ENCODE results near the gene CDC20B.

DNA sequence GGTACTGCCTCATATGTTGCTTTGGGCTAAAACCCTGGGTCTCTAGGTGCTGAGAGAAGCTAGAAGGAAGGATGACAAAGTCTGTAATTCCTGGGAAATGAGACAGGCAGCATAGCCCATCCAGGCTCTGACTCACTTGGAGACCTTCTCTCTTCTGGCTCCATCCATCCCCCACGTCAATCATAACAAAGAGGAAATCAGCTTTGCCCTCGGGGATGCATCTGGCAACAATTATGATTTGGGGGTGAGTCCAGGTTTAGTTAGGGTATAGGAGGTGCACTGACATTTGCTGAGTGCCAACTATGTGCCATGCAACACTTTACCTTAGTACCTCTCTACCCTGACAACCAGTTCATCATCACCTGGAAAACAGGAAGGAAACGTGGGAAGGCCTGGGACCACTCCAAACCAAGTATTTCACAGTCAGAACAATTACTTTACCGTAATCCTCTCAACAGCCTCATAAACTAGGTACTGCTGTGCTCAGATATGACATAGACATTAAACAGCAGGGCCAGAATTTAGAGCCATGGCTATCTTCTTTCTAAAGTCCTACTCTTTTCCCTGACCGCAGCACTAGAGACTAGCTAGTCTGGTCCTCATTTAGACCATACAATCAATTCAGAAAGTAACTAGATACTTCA is 109.6 kb downstream of the CDC20B start:
- TF ChIP-seq, protein P1, sequence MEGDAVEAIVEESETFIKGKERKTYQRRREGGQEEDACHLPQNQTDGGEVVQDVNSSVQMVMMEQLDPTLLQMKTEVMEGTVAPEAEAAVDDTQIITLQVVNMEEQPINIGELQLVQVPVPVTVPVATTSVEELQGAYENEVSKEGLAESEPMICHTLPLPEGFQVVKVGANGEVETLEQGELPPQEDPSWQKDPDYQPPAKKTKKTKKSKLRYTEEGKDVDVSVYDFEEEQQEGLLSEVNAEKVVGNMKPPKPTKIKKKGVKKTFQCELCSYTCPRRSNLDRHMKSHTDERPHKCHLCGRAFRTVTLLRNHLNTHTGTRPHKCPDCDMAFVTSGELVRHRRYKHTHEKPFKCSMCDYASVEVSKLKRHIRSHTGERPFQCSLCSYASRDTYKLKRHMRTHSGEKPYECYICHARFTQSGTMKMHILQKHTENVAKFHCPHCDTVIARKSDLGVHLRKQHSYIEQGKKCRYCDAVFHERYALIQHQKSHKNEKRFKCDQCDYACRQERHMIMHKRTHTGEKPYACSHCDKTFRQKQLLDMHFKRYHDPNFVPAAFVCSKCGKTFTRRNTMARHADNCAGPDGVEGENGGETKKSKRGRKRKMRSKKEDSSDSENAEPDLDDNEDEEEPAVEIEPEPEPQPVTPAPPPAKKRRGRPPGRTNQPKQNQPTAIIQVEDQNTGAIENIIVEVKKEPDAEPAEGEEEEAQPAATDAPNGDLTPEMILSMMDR (IDR thresholded peaks at IDR 0.05; ENCODE audit: low read depth, low read length): no peak
- TF ChIP-seq POLR2A (IDR thresholded peaks at IDR 0.05; ENCODE audit: extremely low read depth, insufficient read length) (no peak), MYC (IDR thresholded peaks at IDR 0.05; ENCODE audit: low read depth, low read length) (no peak)
- TF ChIP-seq, protein P2, sequence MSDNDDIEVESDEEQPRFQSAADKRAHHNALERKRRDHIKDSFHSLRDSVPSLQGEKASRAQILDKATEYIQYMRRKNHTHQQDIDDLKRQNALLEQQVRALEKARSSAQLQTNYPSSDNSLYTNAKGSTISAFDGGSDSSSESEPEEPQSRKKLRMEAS (IDR thresholded peaks at IDR 0.05; ENCODE audit: low read depth, low read length): no peak
